GF-D8 (cell line): ENCODE measurements around the gene MAST1.
"Not testable (repeated sequence)": the region's sequence is repeated elsewhere in the genome, so short reads cannot be mapped to it uniquely, and the experiment has no call there.

Experiments used
- DNase-seq: peaks from one replicate; lab custom pipeline; 2025; lab: John Stamatoyannopoulos, UW

MAST1 gene

GRCh38 chr19:12872255-12872654 is 33.9 kb downstream of the MAST1 start:
- DNase-seq = no peak

- DNase-seq = no peak
These were observed 34.9 kb downstream of the MAST1 start for GRCh38 chr19:12872941-12873890.

GRCh38 chr19:12873891-12874745 is 35.8 kb downstream of the MAST1 start:
- no peak for DNase-seq

GRCh38 chr19:12875086-12875485 is 36.8 kb downstream of the MAST1 start:
- DNase-seq = no peak

GRCh38 chr19:12880551-12881171 is 42.3 kb downstream of the MAST1 start:
- DNase-seq = no peak

- DNase-seq = peak; percentile 91
These were observed 43.0 kb downstream of the MAST1 start, which contains the start of gene DNASE2 for GRCh38 chr19:12881172-12881808. Gene DNASE2 (minus strand): TSS chr19:12881449. CDS start chr19:12881375, 74 bp downstream.

- DNase-seq = no peak
These were observed 44.3 kb downstream of the MAST1 start for GRCh38 chr19:12882589-12882988.

- no peak for DNase-seq
These were observed 45.9 kb downstream of the MAST1 start for GRCh38 chr19:12884202-12884601.

- DNase-seq = no peak
These were observed 46.3 kb downstream of the MAST1 start for GRCh38 chr19:12884627-12884925.

- peak; percentile 41 for DNase-seq
These were observed 46.8 kb downstream of the MAST1 start for GRCh38 chr19:12884926-12885748.

GRCh38 chr19:12885749-12886650 is 47.7 kb downstream of the MAST1 start:
- DNase-seq = no peak

- DNase-seq = no peak
These were observed 48.3 kb downstream of the MAST1 start for GRCh38 chr19:12886651-12886968.

- DNase-seq = no peak
These were observed 48.8 kb downstream of the MAST1 start, which contains the start of gene KLF1 for GRCh38 chr19:12886969-12887747. Gene KLF1 (minus strand): TSS chr19:12887201. CDS start chr19:12887140, 61 bp downstream.

- DNase-seq = no peak
These were observed 49.8 kb downstream of the MAST1 start for GRCh38 chr19:12888006-12888603.

GRCh38 chr19:12890299-12890786 is 52.0 kb downstream of the MAST1 start:
- DNase-seq = not testable (repeated sequence)

GRCh38 chr19:12890787-12891552 is 52.7 kb downstream of the MAST1 start, which contains the start of gene GCDH:
Gene GCDH (plus strand): TSS chr19:12891160. CDS start chr19:12891305, 145 bp downstream.
- DNase-seq = peak; percentile 99

- DNase-seq = no peak
These were observed 53.3 kb downstream of the MAST1 start for GRCh38 chr19:12891553-12892021.

GRCh38 chr19:12893582-12893981 is 55.3 kb downstream of the MAST1 start:
- DNase-seq = no peak
